Bronchial epithelial cell (primary cell): ENCODE results near the gene SNRNP70. TPM values are rescaled to one million over a fixed set of nuclear protein-coding genes. Genes with fewer than 3 reads are reported as not detected.

ENCODE experiments used
- DNase-seq: peaks from one replicate; pipeline ENCODE4 v3.0.0-alpha.2; 2010; ENCODE audit warnings: low read depth
- FAIRE-seq: peaks from 2 replicates; lab custom pipeline; 2011; peaks lifted over from hg19 to GRCh38; lab: Jason Lieb, UNC
- H3K27me3 ChIP-seq: 2 replicates; pipeline ENCODE4 v1.5.1; 2011; ENCODE audit warnings: low read length; ENCODE audit not compliant: control insufficient read depth, insufficient read depth
- H3K36me3 ChIP-seq: 2 replicates; pipeline ENCODE4 v1.5.1; 2011; ENCODE audit warnings: low read length; ENCODE audit not compliant: control insufficient read depth, insufficient read depth
- H3K4me3 ChIP-seq: 2 replicates; pipeline ENCODE4 v1.5.1; 2011; ENCODE audit warnings: mild to moderate bottlenecking, low read depth, low read length, control low read depth
- CTCF ChIP-seq: IDR thresholded peaks from 2 replicates; pipeline ENCODE4 v1.5.1; 2011; ENCODE audit warnings: mild to moderate bottlenecking, moderate library complexity, low read length, control low read depth, inconsistent platforms; ENCODE audit not compliant: insufficient read depth, severe bottlenecking
- total RNA-seq: library from RNA; depleted of rRNA; stranded (reverse); fragments of >200 nt; gene quantifications from 2 replicates; pipeline ENCODE4 v1.2.1, GENCODE V29; 2014

The SNRNP70 gene
- total RNA-seq, 1 donor from 2014 or later = 74.5 TPM

DNA sequence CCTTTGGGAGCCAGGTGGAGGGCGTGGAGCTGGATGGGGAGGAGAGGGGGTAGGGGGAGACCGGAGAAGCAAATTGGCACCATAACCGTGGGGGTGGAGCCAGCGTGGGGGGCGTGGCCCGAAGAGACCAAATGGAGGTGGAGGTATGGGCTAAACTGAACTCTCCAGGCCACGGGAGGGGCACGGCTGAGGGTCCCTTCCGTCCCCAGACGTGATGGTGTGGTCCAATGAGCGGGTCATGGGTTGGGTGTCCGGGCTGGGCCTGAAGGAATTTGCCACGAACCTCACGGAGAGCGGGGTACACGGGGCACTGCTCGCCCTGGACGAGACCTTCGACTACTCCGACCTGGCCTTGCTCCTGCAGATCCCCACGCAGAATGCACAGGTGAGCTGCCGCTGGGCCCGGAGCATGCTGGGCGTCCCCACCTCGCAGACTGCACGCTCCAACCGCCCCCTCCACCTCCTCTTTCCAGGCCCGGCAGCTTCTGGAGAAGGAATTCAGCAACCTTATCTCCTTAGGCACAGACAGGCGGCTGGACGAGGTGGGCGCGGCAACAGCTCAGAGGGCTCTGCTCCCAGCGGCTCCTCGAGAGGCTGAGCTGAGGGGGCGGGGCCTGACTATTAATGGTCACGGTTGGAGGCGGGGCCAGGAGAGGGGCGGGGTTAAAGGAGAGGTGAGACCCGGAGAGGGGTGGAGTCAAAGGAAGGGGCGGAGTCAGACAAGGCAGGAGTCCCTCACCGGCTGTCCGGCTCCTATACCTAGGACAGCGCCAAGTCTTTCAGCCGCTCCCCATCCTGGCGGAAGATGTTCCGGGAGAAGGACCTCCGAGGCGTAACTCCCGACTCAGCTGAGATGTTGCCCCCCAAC is 63.8 kb downstream of the SNRNP70 start:
- FAIRE-seq = no peak

DNA sequence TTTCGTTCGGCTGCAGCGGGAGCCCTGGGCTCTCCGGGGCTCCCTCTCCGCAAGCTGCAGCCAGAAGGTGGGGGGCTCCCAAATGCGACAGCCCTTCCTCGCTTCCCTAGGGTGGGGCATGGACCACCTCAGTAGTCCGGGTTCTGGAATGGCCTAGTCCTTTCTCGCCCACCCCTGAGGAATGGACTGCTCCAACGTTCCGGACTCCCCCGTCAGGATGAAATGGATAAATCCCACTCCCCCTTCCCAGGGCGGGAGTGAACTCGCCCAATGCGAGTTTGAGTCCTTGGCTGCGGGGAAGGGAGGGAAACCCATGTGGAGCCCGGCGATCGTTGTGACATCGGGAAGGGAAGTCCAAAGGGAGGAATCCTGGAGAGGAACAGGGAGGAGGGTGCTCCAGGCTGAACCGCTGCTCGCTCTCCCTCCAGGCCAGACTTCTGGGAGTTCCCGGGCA is 64.4 kb downstream of the SNRNP70 start:
- Histone ChIP-seq H3K27me3 (no peaks in the 10 kb centered on the region), H3K4me3 (peak overlapping the region; percentile 67), H3K36me3 (no peaks in the 10 kb centered on the region)
- TF ChIP-seq CTCF = no peak
- FAIRE-seq (no peak), DNase-seq (peak; percentile 41)

More for the DNA sequence above, 63.8 kb downstream of the SNRNP70 start:
- TF ChIP-seq CTCF = no peak
- peak overlapping the region; percentile 67 for H3K4me3 ChIP-seq
- no peaks in the 10 kb centered on the region for H3K36me3 ChIP-seq
- H3K27me3 ChIP-seq = no peaks in the 10 kb centered on the region
- DNase-seq = peak; percentile 88

GRCh38 chr19:49150106-49150943 is 65.1 kb downstream of the SNRNP70 start:
- Histone ChIP-seq H3K27me3 (no peaks in the 10 kb centered on the region), H3K4me3 (peak overlapping the region; percentile 67), H3K36me3 (no peaks in the 10 kb centered on the region)
- TF ChIP-seq CTCF = no peak
- DNase-seq (peak; percentile 33), FAIRE-seq (no peak)

GRCh38 chr19:49150944-49151243 is 65.6 kb downstream of the SNRNP70 start:
- FAIRE-seq (no peak), DNase-seq (no peak)
- Histone ChIP-seq H3K36me3 (no peaks in the 10 kb centered on the region), H3K4me3 (peak overlapping the region; percentile 67), H3K27me3 (no peaks in the 10 kb centered on the region)
- TF ChIP-seq CTCF = no peak

GRCh38 chr19:49151267-49152118 is 66.2 kb downstream of the SNRNP70 start:
- Histone ChIP-seq H3K4me3 (no peak overlapping the region), H3K27me3 (no peaks in the 10 kb centered on the region), H3K36me3 (no peaks in the 10 kb centered on the region)
- FAIRE-seq (no peak), DNase-seq (peak; percentile 87)
- no peak for TF ChIP-seq CTCF
